Measurements from ENCODE around the gene FGG.
A peak's percentile ranks its signal among the peaks of the same experiment; 100 is the strongest.

Gene FGG

GRCh38 chr4:154585369-154586018 lies 27.0 kb downstream of the FGG start:
- no peak for DNase-seq (ENCODE audit: low spot score)

- no peak for DNase-seq (ENCODE audit: low spot score)
These were observed 28.2 kb downstream of the FGG start for GRCh38 chr4:154584259-154584658.

- DNase-seq (ENCODE audit: low spot score): no peak
These were observed 28.8 kb downstream of the FGG start for GRCh38 chr4:154583677-154584076.

GRCh38 chr4:154583230-154583629 lies 29.2 kb downstream of the FGG start:
- DNase-seq (ENCODE audit: low spot score): no peak

- no peak for DNase-seq (ENCODE audit: low spot score)
These were observed 29.7 kb downstream of the FGG start for GRCh38 chr4:154582723-154583122.

- no peak for DNase-seq (ENCODE audit: low spot score)
These were observed 32.5 kb downstream of the FGG start for GRCh38 chr4:154579927-154580326.

GRCh38 chr4:154578919-154579318 lies 33.5 kb downstream of the FGG start:
- no peak for DNase-seq (ENCODE audit: low spot score)

GRCh38 chr4:154577324-154577723 lies 35.1 kb downstream of the FGG start:
- no peak for DNase-seq (ENCODE audit: low spot score)

- DNase-seq (ENCODE audit: low spot score): no peak
These were observed 38.1 kb downstream of the FGG start for GRCh38 chr4:154574311-154574710.

- no peak for DNase-seq (ENCODE audit: low spot score)
These were observed 39.1 kb downstream of the FGG start for GRCh38 chr4:154573190-154573870.

- no peak for DNase-seq (ENCODE audit: low spot score)
These were observed 42.9 kb downstream of the FGG start for GRCh38 chr4:154569584-154569983.

- DNase-seq (ENCODE audit: low spot score): no peak
These were observed 43.4 kb downstream of the FGG start for GRCh38 chr4:154569028-154569427.

- DNase-seq (ENCODE audit: low spot score): no peak
These were observed 45.7 kb downstream of the FGG start for GRCh38 chr4:154566639-154567204.

- DNase-seq (ENCODE audit: low spot score): no peak
These were observed 46.8 kb downstream of the FGG start for GRCh38 chr4:154565704-154566103.

GRCh38 chr4:154564311-154564710 lies 48.1 kb downstream of the FGG start:
- no peak for DNase-seq (ENCODE audit: low spot score)

GRCh38 chr4:154562697-154563254 lies 49.7 kb downstream of the FGG start, which contains the start of gene FGB:
Gene FGB, plus strand, starts transcription at chr4:154563011. Its CDS starts 8 bp downstream, at chr4:154563019.
- DNase-seq (ENCODE audit: low spot score): no peak

GRCh38 chr4:154560824-154561231 lies 51.6 kb downstream of the FGG start:
- DNase-seq (ENCODE audit: low spot score): no peak

- no peak for DNase-seq (ENCODE audit: low spot score)
These were observed 52.0 kb downstream of the FGG start for GRCh38 chr4:154560419-154560801.

GRCh38 chr4:154559494-154560418 lies 52.7 kb downstream of the FGG start:
- DNase-seq (ENCODE audit: low spot score): peak; percentile 37

- no peak for DNase-seq (ENCODE audit: low spot score)
These were observed 53.3 kb downstream of the FGG start for GRCh38 chr4:154559141-154559493.

Data from globus pallidus (tissue), 1 donor.